Choroid plexus epithelial cell (primary cell): ENCODE data around the gene INAVA.
A peak's percentile ranks its signal among the peaks of the same experiment; 100 is the strongest.
"Not testable (repeated sequence)": the region's sequence is repeated elsewhere in the genome, so short reads cannot be mapped to it uniquely, and the experiment has no call there.

ENCODE experiments used
- DNase-seq: peaks from one replicate; pipeline ENCODE4 v3.0.0-alpha.2; 2010; ENCODE audit warnings: low read depth
- H3K4me3 ChIP-seq: 2 replicates; pipeline ENCODE4 v1.5.1; 2011; ENCODE audit warnings: low read depth, mild to moderate bottlenecking, control low read depth, low read length, moderate library complexity
- CTCF ChIP-seq: conservative IDR thresholded peaks from 2 replicates; pipeline ENCODE4 v1.5.1; 2011; ENCODE audit warnings: low read depth, mild to moderate bottlenecking, control low read depth, inconsistent platforms, low read length, moderate library complexity

INAVA gene

GRCh38 chr1:200907611-200908097 lies 13.0 kb downstream of the INAVA start:
- H3K4me3 ChIP-seq, result no peak overlapping the region
- TF ChIP-seq CTCF, result no peak
- peak; percentile 46 for DNase-seq

GRCh38 chr1:200908191-200908868 lies 13.6 kb downstream of the INAVA start:
- DNase-seq, result no peak
- H3K4me3 ChIP-seq, result no peak overlapping the region
- no peak for TF ChIP-seq CTCF

GRCh38 chr1:200909071-200909470 lies 14.4 kb downstream of the INAVA start:
- TF ChIP-seq CTCF, result no peak
- no peak overlapping the region for H3K4me3 ChIP-seq
- DNase-seq, result no peak

- TF ChIP-seq CTCF, result no peak
- no peak overlapping the region for H3K4me3 ChIP-seq
- DNase-seq, result no peak
Measured at GRCh38 chr1:200909757-200910239, 15.1 kb downstream of the INAVA start.

- TF ChIP-seq CTCF, result no peak
- H3K4me3 ChIP-seq, result no peak overlapping the region
- DNase-seq, result no peak
Measured at GRCh38 chr1:200911361-200911760, 16.7 kb downstream of the INAVA start.

GRCh38 chr1:200911936-200912335 lies 17.2 kb downstream of the INAVA start:
- not testable (repeated sequence) for DNase-seq, H3K4me3 ChIP-seq

- no peak for DNase-seq
- no peak for TF ChIP-seq CTCF
- no peak overlapping the region for H3K4me3 ChIP-seq
Measured at GRCh38 chr1:200912737-200913407, 18.2 kb downstream of the INAVA start.
